Ascending aorta (tissue), 2 donors: ENCODE measurements around the gene OR10H1. TPM values are rescaled to one million over a fixed set of nuclear protein-coding genes. Genes with fewer than 3 reads are reported as not detected.

Experiments used
- DNase-seq, 2 donors: peaks; one replicate each; pipeline ENCODE4 v3.0.0-alpha.2; 2019; ENCODE audit warnings: low spot score in 2 of 2
- H3K27ac ChIP-seq, 2 donors: fragments of 200-600 bp; sonication (generic); one replicate each; pipeline ENCODE4 v1.5.1; 2016 to 2017; ENCODE audit warnings: mild to moderate bottlenecking in 1 of 2
- H3K27me3 ChIP-seq: fragments of 200-600 bp; sonication (generic); one replicate; pipeline ENCODE4 v1.5.1; 2017
- H3K36me3 ChIP-seq, 2 donors: fragments of 200-600 bp; sonication (generic); one replicate each; pipeline ENCODE4 v1.5.1; 2016
- H3K4me1 ChIP-seq, 2 donors: fragments of 200-600 bp; sonication (generic); one replicate each; pipeline ENCODE4 v1.5.1; 2016 to 2017; ENCODE audit warnings: mild to moderate bottlenecking in 1 of 2
- H3K4me3 ChIP-seq, 2 donors: fragments of 200-600 bp; sonication (generic); one replicate each; pipeline ENCODE4 v1.5.1; 2016 to 2017; ENCODE audit warnings: mild to moderate bottlenecking in 1 of 2
- H3K9me3 ChIP-seq, 2 donors: fragments of 200-600 bp; sonication (generic); one replicate each; pipeline ENCODE4 v1.5.1; 2016
- intact Hi-C: fragments of 100-400 bp; cut with DNase I; formaldehyde crosslinking; loops from one replicate; pipeline ENCODE4 v1.15.1; 2023
- total RNA-seq: library from RNA; depleted of rRNA; stranded (reverse); fragments of >200 nt; gene quantifications from one replicate; pipeline ENCODE4 v1.1.0, GENCODE V29; 2016
- TF ChIP-seq, protein P1 (sequence below), 3 experiments: fragments of 200-600 bp in 2 of 3; fragments of 450-650 bp in 1 of 3; sonication (generic) in 2 of 3; IDR thresholded peaks; one replicate each; pipeline ENCODE4 v1.5.1; 2016 to 2019; ENCODE audit warnings: antibody characterized with exemption in 3 of 3, mild to moderate bottlenecking in 1 of 3, moderate library complexity in 1 of 3

Gene OR10H1
- not detected for total RNA-seq

- H3K4me1 ChIP-seq, result no peaks in the 10 kb centered on the region
- no peak for DNase-seq
- H3K27me3 ChIP-seq, result no peaks in the 10 kb centered on the region
- no peaks in the 10 kb centered on the region for H3K36me3 ChIP-seq
- TF ChIP-seq, protein P1, sequence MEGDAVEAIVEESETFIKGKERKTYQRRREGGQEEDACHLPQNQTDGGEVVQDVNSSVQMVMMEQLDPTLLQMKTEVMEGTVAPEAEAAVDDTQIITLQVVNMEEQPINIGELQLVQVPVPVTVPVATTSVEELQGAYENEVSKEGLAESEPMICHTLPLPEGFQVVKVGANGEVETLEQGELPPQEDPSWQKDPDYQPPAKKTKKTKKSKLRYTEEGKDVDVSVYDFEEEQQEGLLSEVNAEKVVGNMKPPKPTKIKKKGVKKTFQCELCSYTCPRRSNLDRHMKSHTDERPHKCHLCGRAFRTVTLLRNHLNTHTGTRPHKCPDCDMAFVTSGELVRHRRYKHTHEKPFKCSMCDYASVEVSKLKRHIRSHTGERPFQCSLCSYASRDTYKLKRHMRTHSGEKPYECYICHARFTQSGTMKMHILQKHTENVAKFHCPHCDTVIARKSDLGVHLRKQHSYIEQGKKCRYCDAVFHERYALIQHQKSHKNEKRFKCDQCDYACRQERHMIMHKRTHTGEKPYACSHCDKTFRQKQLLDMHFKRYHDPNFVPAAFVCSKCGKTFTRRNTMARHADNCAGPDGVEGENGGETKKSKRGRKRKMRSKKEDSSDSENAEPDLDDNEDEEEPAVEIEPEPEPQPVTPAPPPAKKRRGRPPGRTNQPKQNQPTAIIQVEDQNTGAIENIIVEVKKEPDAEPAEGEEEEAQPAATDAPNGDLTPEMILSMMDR (IDR thresholded peaks at IDR 0.05), result no peak
- H3K9me3 ChIP-seq, result no peaks in the 10 kb centered on the region
- no peak within 1 kb of the TSS for H3K27ac ChIP-seq
- intact Hi-C loops, result no loop called here
- H3K4me3 ChIP-seq, result no peak within 1 kb of the TSS
These were observed at the start of gene OR10H1 for GRCh38 chr19:15815306-15815705. OR10H1 (minus strand) TSS chr19:15815664; CDS start chr19:15808037, 7,627 bp downstream.

GRCh38 chr19:15864824-15865223 is 49.4 kb upstream of the OR10H1 start:
- intact Hi-C loops, result loop anchor here (5.0 kb wide), 1 partner anchor 53 kb away; no protein-coding TSS in a partner anchor
- Histone ChIP-seq H3K27ac (no peak overlapping the region), H3K4me3 (no peak overlapping the region), H3K9me3 (no peaks in the 10 kb centered on the region), H3K36me3 (no peaks in the 10 kb centered on the region), H3K27me3 (no peaks in the 10 kb centered on the region), H3K4me1 (no peaks in the 10 kb centered on the region)
- TF ChIP-seq, protein P1 (IDR thresholded peaks at IDR 0.05), result no peak
- peak in 1 of 2 donors; percentile 52 for DNase-seq

DNA sequence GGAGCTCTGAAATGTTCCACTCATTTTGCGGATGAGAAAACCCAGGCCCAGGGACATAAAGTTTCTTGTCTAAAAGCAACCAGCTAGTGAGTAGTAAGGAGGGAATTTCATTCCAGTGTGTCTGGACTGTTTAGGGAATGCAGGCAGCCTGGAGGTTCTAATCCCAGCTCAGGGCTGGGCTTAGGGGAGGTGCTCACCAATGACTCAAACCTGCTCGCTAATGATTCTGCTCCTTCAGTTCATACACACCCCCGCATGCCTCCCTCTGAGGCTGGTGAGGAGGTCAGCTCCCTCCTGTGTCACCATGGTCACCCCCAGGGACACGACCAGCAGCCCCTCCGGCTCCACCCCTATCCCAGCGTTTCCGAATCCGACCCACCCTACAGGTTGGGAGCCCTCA is 47.8 kb upstream of the OR10H1 start:
- peak in 1 of 2 donors; percentile 7 for DNase-seq
- intact Hi-C loops, result no loop called here
- Histone ChIP-seq H3K9me3 (no peaks in the 10 kb centered on the region), H3K4me1 (no peaks in the 10 kb centered on the region), H3K36me3 (no peaks in the 10 kb centered on the region), H3K4me3 (no peak overlapping the region), H3K27me3 (no peaks in the 10 kb centered on the region), H3K27ac (no peak overlapping the region)
- TF ChIP-seq, protein P1 (IDR thresholded peaks at IDR 0.05), result no peak

- no peaks in the 10 kb centered on the region for H3K9me3 ChIP-seq
- no peaks in the 10 kb centered on the region for H3K27me3 ChIP-seq
- no peaks in the 10 kb centered on the region for H3K4me1 ChIP-seq
- TF ChIP-seq, protein P1 (IDR thresholded peaks at IDR 0.05), result no peak
- no peak for DNase-seq
- H3K36me3 ChIP-seq, result no peaks in the 10 kb centered on the region
- no peak overlapping the region for H3K4me3 ChIP-seq
- H3K27ac ChIP-seq, result no peak overlapping the region
- intact Hi-C loops, result no loop called here
These were observed 47.0 kb upstream of the OR10H1 start for GRCh38 chr19:15862444-15862843.

DNA sequence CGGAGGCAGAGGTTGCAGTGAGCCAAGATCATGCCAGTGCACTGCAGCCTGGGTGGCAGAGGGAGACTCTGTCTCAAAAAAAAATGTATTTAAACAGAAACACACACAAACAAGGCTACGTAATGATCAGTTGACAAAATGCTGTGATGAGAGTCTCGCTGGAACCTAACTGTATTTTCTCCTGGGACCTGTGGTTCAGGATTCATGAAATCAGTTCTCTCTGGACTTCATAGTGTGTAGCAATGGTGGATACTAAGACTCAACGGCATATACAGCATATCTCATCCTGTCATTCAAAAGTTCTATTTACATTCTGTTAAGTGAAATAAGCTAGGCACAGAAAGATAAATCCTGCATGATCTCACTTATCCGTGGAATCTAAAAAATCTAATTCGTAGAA is 45.1 kb upstream of the OR10H1 start:
- intact Hi-C loops, result no loop called here
- no peaks in the 10 kb centered on the region for H3K27me3 ChIP-seq
- TF ChIP-seq, protein P1 (IDR thresholded peaks at IDR 0.05), result no peak

DNA sequence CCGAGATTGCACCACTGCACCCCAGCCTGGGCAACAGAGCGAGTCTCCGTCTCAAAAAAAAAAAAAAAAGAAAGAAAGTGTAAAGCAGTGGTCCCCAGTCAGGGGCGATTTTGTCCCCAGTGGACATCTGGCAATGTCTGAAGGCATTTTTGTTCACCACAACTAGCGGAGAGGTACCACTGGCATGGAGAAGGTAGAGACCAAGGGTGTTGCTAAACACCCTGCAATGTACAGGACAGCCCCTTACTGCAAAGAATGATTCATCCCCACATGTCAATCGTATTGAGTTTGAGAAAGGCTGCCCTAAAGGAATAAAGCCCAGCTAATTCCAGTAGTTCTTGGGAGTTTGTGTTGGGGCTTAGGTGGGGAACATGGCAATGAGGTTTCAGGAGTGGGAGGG is 43.7 kb upstream of the OR10H1 start:
- H3K27me3 ChIP-seq, result no peaks in the 10 kb centered on the region
- no peaks in the 10 kb centered on the region for H3K4me1 ChIP-seq
- no peak for DNase-seq
- H3K36me3 ChIP-seq, result no peaks in the 10 kb centered on the region
- no peak overlapping the region for H3K4me3 ChIP-seq
- H3K9me3 ChIP-seq, result no peaks in the 10 kb centered on the region
- TF ChIP-seq, protein P1 (IDR thresholded peaks at IDR 0.05), result no peak
- H3K27ac ChIP-seq, result no peak overlapping the region
- intact Hi-C loops, result no loop called here

More for the DNA sequence above, 45.1 kb upstream of the OR10H1 start:
- H3K4me3 ChIP-seq, result no peak overlapping the region
- H3K27ac ChIP-seq, result no peak overlapping the region
- H3K4me1 ChIP-seq, result no peaks in the 10 kb centered on the region
- no peaks in the 10 kb centered on the region for H3K9me3 ChIP-seq
- no peak for DNase-seq
- H3K36me3 ChIP-seq, result no peaks in the 10 kb centered on the region
